ENCODE results near the gene HOXD10.
A peak's percentile ranks its signal among the peaks of the same experiment; 100 is the strongest.

The HOXD10 gene

GRCh38 chr2:176096243-176096985, 20.2 kb upstream of the HOXD10 start:
- DNase-seq: no peak

DNA sequence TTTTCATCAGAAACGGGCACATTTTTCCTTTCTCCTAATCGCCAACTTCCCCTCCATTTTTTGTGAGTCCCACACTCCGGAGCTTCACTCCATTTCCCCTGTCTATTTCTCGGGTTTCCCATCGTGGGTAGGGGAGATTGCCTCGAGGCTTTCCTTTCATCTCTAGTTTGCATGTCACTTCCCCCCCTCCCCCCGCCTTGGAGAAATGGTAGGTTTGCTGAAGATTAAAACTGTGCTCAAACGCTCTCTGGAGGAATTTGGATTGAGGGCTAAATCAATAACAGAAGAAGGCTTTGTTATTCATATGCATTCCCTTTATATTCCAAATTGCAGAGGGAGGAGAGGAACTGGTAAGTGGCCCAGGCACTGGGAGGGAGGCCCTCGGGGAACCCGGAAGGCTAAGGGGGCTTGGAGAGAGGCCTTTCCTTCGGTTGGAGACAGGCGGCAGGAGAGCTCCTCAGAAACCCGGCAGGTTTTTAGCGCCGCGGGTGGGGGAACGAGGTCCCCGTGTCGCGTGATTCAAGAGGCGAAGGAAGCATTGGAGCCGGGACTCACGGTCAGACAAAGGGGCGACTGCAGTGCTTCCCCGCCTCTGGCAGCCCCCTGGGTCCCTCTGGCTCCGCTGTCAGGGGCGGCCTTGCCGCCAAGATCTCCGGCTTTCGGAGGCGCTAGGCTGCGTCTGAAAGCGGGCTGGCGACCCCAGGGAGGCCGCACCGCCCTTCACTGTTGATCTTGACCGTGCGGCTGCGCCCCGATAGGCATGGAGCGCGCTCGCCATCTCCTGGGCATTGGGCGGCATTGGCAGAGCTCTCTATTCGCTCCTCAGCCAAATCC, 19.4 kb upstream of the HOXD10 start:
- peak; percentile 72 to 91 for DNase-seq

- DNase-seq: no peak
Measured at GRCh38 chr2:176097820-176098365, 18.7 kb upstream of the HOXD10 start.

- peak in 1 of 2 experiments; percentile 54 for DNase-seq
Measured at GRCh38 chr2:176098366-176099158, 18.0 kb upstream of the HOXD10 start.

- DNase-seq: no peak
Measured at GRCh38 chr2:176099159-176099727, 17.3 kb upstream of the HOXD10 start.

DNA sequence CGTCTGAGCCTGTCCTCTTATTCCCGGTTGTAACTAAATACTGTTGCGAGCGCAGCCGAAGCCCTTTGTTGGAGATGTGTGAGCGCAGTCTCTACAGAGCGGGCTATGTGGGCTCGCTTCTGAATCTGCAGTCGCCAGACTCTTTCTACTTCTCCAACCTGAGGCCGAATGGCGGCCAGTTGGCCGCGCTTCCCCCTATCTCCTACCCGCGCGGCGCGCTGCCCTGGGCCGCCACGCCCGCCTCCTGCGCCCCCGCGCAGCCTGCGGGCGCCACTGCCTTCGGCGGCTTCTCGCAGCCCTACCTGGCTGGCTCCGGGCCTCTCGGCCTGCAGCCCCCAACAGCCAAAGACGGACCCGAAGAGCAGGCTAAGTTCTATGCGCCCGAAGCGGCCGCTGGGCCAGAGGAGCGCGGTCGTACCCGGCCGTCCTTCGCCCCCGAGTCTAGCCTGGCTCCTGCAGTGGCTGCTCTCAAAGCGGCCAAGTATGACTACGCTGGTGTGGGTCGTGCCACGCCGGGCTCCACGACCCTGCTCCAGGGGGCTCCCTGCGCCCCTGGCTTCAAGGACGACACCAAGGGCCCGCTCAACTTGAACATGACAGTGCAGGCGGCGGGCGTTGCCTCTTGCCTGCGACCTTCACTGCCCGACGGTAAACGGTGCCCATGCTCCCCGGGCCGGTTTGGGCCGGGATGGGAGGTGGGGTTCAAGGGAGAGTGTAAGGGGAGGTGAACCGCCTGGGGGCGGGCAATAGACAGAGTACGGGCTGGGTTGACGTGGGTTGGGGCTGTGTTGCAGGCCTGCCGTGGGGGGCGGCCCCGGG, 16.6 kb upstream of the HOXD10 start, which contains the start of gene HOXD12:
Gene HOXD12, plus strand, starts transcription at position 68 of the 819 bp plus-strand sequence. Its CDS starts 7 bp downstream, at position 75.
- no peak for DNase-seq

- no peak for DNase-seq
Measured at GRCh38 chr2:176100547-176101140, 15.9 kb upstream of the HOXD10 start.

DNA sequence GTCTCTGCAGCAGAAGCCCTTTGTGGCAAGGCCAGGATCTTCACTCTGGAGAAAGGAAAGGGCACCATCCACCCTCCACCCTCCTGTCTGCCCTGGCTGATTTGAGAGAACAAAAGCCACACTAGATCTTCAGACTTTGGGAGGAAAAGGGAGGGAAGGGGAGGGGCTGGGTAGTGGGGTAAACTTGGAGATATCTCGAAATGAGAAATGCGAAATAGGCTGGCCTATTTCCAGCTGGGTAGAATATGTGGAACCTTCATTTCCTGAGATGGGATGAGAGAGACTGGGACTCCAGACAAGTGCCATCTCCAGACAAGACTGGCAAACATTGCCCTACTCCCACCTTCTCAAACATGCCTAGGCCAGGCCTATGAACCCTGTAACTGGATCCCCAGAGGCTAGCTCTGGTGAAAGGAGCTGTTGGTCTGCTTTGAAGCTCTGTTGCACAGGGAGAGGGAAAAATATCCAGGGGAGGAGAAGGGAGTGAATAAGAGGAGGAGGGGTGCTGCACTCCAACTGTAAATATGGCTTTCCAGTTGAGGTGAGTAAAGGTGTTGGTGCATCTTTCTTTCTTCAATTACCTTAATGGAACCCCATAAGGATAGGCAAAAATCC, 15.3 kb upstream of the HOXD10 start:
- DNase-seq: no peak

DNA sequence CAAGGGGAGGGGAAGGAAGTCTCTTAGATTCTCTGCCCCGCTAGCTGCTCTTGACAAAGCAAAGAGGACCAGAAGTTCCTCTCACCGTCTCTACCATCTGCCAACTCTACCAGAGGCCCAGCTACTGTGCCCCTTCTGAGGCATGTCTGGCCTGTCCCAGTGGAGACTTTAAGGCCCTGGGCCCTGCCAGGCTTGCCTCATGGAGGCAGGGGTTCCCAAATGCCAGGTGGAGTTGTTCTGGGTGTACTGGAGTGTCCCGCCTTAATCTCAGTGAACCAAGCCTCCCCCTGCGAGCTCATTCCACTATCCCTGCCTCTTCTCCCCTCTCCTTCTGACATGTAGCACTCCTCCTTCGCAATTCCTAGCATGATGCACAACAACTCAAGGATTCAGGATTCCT, 14.7 kb upstream of the HOXD10 start:
- DNase-seq: no peak

- no peak for DNase-seq
Measured at GRCh38 chr2:176102309-176102866, 14.2 kb upstream of the HOXD10 start.

- no peak for DNase-seq
Measured at GRCh38 chr2:176103194-176103593, 13.4 kb upstream of the HOXD10 start.

- DNase-seq: no peak
Measured at GRCh38 chr2:176103742-176104315, 12.7 kb upstream of the HOXD10 start.

- DNase-seq: peak in 1 of 2 experiments; percentile 26
Measured at GRCh38 chr2:176104316-176105077, 12.1 kb upstream of the HOXD10 start.

- DNase-seq: peak; percentile 15 to 25
Measured at GRCh38 chr2:176105078-176105729, 11.4 kb upstream of the HOXD10 start.

DNA sequence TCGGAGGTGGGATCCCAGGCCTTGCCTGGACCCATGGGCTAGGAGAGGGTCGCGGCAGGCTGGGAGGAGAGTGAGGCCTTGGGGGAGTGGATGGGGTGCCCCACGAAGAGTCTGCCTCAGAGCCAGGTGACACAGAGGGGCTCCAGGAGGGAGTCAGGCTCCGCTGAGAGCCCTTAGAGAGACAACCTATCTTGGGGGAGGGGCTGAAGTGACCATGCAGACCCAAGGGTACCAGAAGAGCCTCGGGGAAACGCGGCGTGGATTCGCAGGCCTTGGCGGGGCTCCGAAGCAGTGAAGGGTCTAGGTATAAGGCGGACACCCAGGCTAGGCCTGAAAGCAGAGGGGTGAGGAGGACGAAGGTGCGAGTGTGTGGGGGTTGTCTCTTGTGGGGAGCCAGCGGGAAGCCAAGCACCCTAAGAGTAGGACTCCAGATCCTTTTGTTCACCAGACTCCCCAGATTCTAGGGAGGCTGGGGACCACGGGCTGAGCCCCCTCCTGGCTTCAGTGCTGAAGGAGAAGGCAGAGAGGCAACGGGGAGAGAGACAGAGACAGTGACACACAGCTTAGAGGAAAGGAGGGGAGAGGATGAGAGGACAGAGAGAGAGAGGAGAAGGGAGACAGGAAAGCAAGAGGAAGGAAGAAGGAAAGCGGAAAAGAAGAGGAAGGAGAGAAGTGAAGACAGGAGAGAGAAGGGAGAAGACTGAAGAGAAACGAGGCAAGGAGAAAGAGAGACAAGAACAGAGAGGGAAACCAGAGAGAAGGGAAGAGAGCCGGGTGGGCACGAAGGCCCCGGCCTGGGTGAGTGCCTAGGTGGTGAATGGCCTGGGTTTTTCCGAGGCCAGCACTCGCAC, 10.6 kb upstream of the HOXD10 start:
- DNase-seq: no peak

GRCh38 chr2:176106581-176107539, 9.7 kb upstream of the HOXD10 start, which contains the start of gene HOXD11:
TSS of gene HOXD11 (plus strand) at chr2:176107280. CDS start at chr2:176107356, 76 bp downstream.
- DNase-seq: peak in 1 of 2 experiments; percentile 59

All from NCI-H524 (cell line).